GM12878 (cell line): Measurements from ENCODE around the gene ZNF618. TPM values are rescaled to one million over a fixed set of nuclear protein-coding genes. Genes with fewer than 3 reads are reported as not detected.

Experiments
- ATAC-seq: fragments of 200-7000 bp; cut with Tn5 transposase; 3 replicates; pipeline ENCODE4 v1.9.1; 2020; ENCODE audit warnings: mild to moderate bottlenecking, moderate library complexity
- BruUV-seq: library from RNA; stranded (reverse); fragments of 400-500 nt; replicated peaks from 2 replicates; lab custom pipeline; 2021; lab: Mats Ljungman, UMichigan
- CTCF ChIA-PET: fragments of 300-600 bp; sonication (Branson Sonifier 250); formaldehyde crosslinking; extraction: SDS; loops from one replicate; lab custom pipeline; 2021; ENCODE audit warnings: inconsistent platforms; lab: Yijun Ruan, JAX
- POLR2A ChIA-PET: fragments of 350-600 bp; formaldehyde crosslinking; extraction: SDS; loops from one replicate; lab custom pipeline; 2021; ENCODE audit warnings: inconsistent platforms; lab: Charles Lee
- RAD21 ChIA-PET: fragments of 300-600 bp; sonication (Branson Sonifier 250); formaldehyde crosslinking; loops from one replicate; lab custom pipeline; 2023; ENCODE audit warnings: antibody characterized with exemption; ENCODE audit not compliant: unreplicated experiment; lab: Charles Lee
- SMC1A ChIA-PET: fragments of 300-600 bp; sonication (Branson Sonifier 250); formaldehyde crosslinking; loops from one replicate; lab custom pipeline; 2023; ENCODE audit not compliant: unreplicated experiment, uncharacterized antibody; lab: Charles Lee
- DNase-seq: peaks from one replicate; pipeline ENCODE4 v3.0.0-alpha.2; 2011; ENCODE audit warnings: low read depth, low spot score
- FAIRE-seq: peaks from 3 replicates; lab custom pipeline; 2011; peaks lifted over from hg19 to GRCh38; lab: Jason Lieb, UNC
- H2AFZ ChIP-seq: 2 replicates; pipeline ENCODE4 v1.6.0; 2011; ENCODE audit warnings: low read depth, low read length, control low read depth; ENCODE audit not compliant: control insufficient read depth
- H3K27ac ChIP-seq: 2 replicates; pipeline ENCODE4 v1.5.1; 2011; ENCODE audit warnings: control low read depth; ENCODE audit not compliant: control insufficient read depth, insufficient read depth
- H3K27me3 ChIP-seq, 2 experiments: replicated peaks in 1 of 2; 2 replicates each; pipeline versions ENCODE4 v1.6.0 to v1.6.1; 2011; ENCODE audit warnings: low read length in 1 of 2; ENCODE audit not compliant: control insufficient read depth in 2 of 2, insufficient read depth in 2 of 2
- H3K36me3 ChIP-seq, 2 experiments: 2 replicates each; pipeline ENCODE4 v1.5.1; 2011; ENCODE audit warnings: low read length in 1 of 2; ENCODE audit not compliant: control insufficient read depth in 2 of 2, insufficient read depth in 2 of 2
- H3K4me1 ChIP-seq: 2 replicates; pipeline ENCODE4 v1.6.1; 2011; ENCODE audit warnings: mild to moderate bottlenecking, low read length, moderate library complexity, mixed read lengths; ENCODE audit not compliant: control insufficient read depth, insufficient read depth
- H3K4me2 ChIP-seq: 2 replicates; pipeline ENCODE4 v1.6.0; 2011; ENCODE audit warnings: control low read depth; ENCODE audit not compliant: control insufficient read depth, insufficient read depth
- H3K4me3 ChIP-seq: fragments of 200-600 bp; sonication (generic); 2 replicates; pipeline ENCODE4 v1.5.1; 2016
- H3K79me2 ChIP-seq: 2 replicates; pipeline ENCODE4 v1.6.0; 2011; ENCODE audit warnings: low read length; ENCODE audit not compliant: control insufficient read depth, insufficient read depth
- H3K9ac ChIP-seq: 2 replicates; pipeline ENCODE4 v1.8.0; 2011; ENCODE audit warnings: low read length, control low read depth, mixed read lengths; ENCODE audit not compliant: control insufficient read depth, insufficient read depth
- H3K9me3 ChIP-seq: replicated peaks from 3 replicates; pipeline ENCODE4 v1.5.1; 2011; ENCODE audit warnings: mild to moderate bottlenecking, low read length; ENCODE audit not compliant: control insufficient read depth, insufficient read depth
- H4K20me1 ChIP-seq: 2 replicates; pipeline ENCODE4 v1.6.0; 2011; ENCODE audit not compliant: control insufficient read depth, insufficient read depth
- DPF2 ChIP-seq: fragments of 450-650 bp; IDR thresholded peaks from 2 replicates; pipeline ENCODE4 v1.6.1; 2017; ENCODE audit warnings: mild to moderate bottlenecking
- MXI1 ChIP-seq: fragments of 150-350 bp; IDR thresholded peaks from 2 replicates; pipeline ENCODE4 v1.6.1; 2011; ENCODE audit warnings: low read depth, mild to moderate bottlenecking, inconsistent platforms, low read length, improper control_type of control experiment
- NFYB ChIP-seq: IDR thresholded peaks from 2 replicates; pipeline ENCODE4 v1.6.1; 2011; ENCODE audit warnings: low read depth, mild to moderate bottlenecking, low read length, improper control_type of control experiment, moderate library complexity; ENCODE audit not compliant: insufficient read depth
- NKRF ChIP-seq: fragments of 450-650 bp; conservative IDR thresholded peaks from 2 replicates; pipeline ENCODE4 v1.6.1; 2017; ENCODE audit warnings: mild to moderate bottlenecking, moderate library complexity
- PML ChIP-seq: IDR thresholded peaks from 2 replicates; pipeline ENCODE4 v1.6.1; 2012; ENCODE audit warnings: low read length, inconsistent platforms
- RBBP5 ChIP-seq: fragments of 200-600 bp; sonication (generic); conservative IDR thresholded peaks from 2 replicates; pipeline ENCODE4 v1.6.1; 2016
- SMAD1 ChIP-seq: fragments of 450-650 bp; IDR thresholded peaks from 2 replicates; pipeline ENCODE4 v1.6.1; 2018; ENCODE audit warnings: mild to moderate bottlenecking, low read depth; ENCODE audit not compliant: partially characterized antibody
- SUZ12 ChIP-seq: fragments of 200-600 bp; sonication (generic); IDR thresholded peaks from one replicate; pipeline ENCODE4 v1.6.1; 2018; ENCODE audit warnings: antibody characterized with exemption, mild to moderate bottlenecking; ENCODE audit not compliant: unreplicated experiment
- WGBS: methylation state at CpG from one replicate; pipeline ENCODE4 v1.1.6; 2016; ENCODE audit warnings: low lambda C conversion rate; ENCODE audit not compliant: insufficient replicate concordance, insufficient coverage; ENCODE audit errors: missing lambda C conversion rate; 5-methylcytosine and 5-hydroxymethylcytosine counted together
- in situ Hi-C: fragments of 300-500 bp; cut with MboI; formaldehyde crosslinking; loops from 9 replicates; pipeline ENCODE4 v1.14.3; 2018; ENCODE audit warnings: mixed read lengths
- intact Hi-C: fragments of 100-400 bp; cut with micrococcal nuclease; formaldehyde crosslinking; loops from one replicate; pipeline ENCODE4 v1.14.2; 2022; ENCODE audit not compliant: unreplicated experiment
- polyA plus RNA-seq, 11 experiments: library from polyadenylated mRNA; depleted of rRNA in 4 of 11; unstranded in 6 of 11; stranded (reverse) in 5 of 11; fragments of >200 nt; fragmentation: Nextera tagmentation in 4 of 11; fragmentation: Illumina TruSeq in 1 of 11; extraction: Ambion mirVana in 4 of 11; extraction: Trizol in 1 of 11; gene quantifications; 1 replicate in 1 of 11; 2 replicates in 10 of 11; pipeline versions ENCODE4 v1.2.1 to v1.2.3, GENCODE V29; 2011 to 2016; ENCODE audit warnings: inconsistent platforms in 2 of 11, missing spikeins in 2 of 11, low read depth in 1 of 11
- total RNA-seq, 4 experiments: library from RNA; depleted of rRNA in 3 of 4; stranded (reverse); fragments of >200 nt in 3 of 4; fragmentation: Illumina TruSeq in 1 of 4; extraction: Trizol in 1 of 4; gene quantifications; 2 replicates each; pipeline versions ENCODE4 v1.2.1 to v1.2.3, GENCODE V29; 2013 to 2021

ZNF618 gene
- total and polyA plus RNA-seq, 10 of the 15 experiments (the other 5 are each of a cell fraction or from before 2014, with no cell fraction given), result 0.01 to 0.24 (median 0.06) TPM; not detected in 2

- TF ChIP-seq DPF2, result no peak
Observed at GRCh38 chr9:114035845-114036801, 160.0 kb downstream of the ZNF618 start (continued).

- intact Hi-C loops, result no loop called here
- no peak for DNase-seq
- H3K4me2 ChIP-seq, result no peak overlapping the region
- in situ Hi-C loops, result loop anchor here (25.0 kb wide), 1 partner anchor 575 kb away; the partner anchor contains the start of gene RGS3
- ChIA-PET POLR2A (no interaction called here), SMC1A (no interaction called here), CTCF (no interaction called here)
- no peak overlapping the region for H3K4me3 ChIP-seq
- H2AFZ ChIP-seq, result no peak overlapping the region
- no peak overlapping the region for H3K27ac ChIP-seq
- WGBS, result 1% methylated on average over 5 of the region's 5 CpGs
- H3K9ac ChIP-seq, result no peak overlapping the region
- TF ChIP-seq PML, result no peak
- TF ChIP-seq SMAD1, result no peak
- TF ChIP-seq NKRF, result no peak
- no peak for TF ChIP-seq NFYB
- TF ChIP-seq RBBP5, result no peak
- no peak for TF ChIP-seq MXI1
- no peak for TF ChIP-seq SUZ12
- TF ChIP-seq, all 136 proteins: peak for 0
- BruUV-seq, result no TSS peak
- Histone ChIP-seq H3K36me3 (no peaks in the 10 kb centered on the region; a peak in 1 of 4 replicates), H4K20me1 (no peaks in the 10 kb centered on the region; the same call in 1 of the 2 replicates), H3K9me3 (no peaks in the 10 kb centered on the region), H3K27me3 (no peaks in the 10 kb centered on the region), H3K4me1 (no peaks in the 10 kb centered on the region), H3K79me2 (no peaks in the 10 kb centered on the region)
- no peak for FAIRE-seq
- RAD21 ChIA-PET, result no interaction called here
- ATAC-seq, result no peak
Observed at GRCh38 chr9:114037249-114037648, 161.1 kb downstream of the ZNF618 start.
